Transverse colon (tissue), 4 donors: Measurements from ENCODE around the gene CACNA2D4. TPM values are rescaled to one million over a fixed set of nuclear protein-coding genes. Genes with fewer than 3 reads are reported as not detected.

Experiments
- DNase-seq: peaks from one replicate; pipeline ENCODE4 v3.0.0-alpha.2; 2019
- H3K27ac ChIP-seq, 4 donors: fragments of 200-600 bp; sonication (generic); 2 replicates each; pipeline ENCODE4 v1.5.1; 2016 to 2018; ENCODE audit warnings: inconsistent platforms in 4 of 4
- H3K27me3 ChIP-seq: fragments of 200-600 bp; sonication (generic); 2 replicates; pipeline ENCODE4 v1.5.1; 2017; ENCODE audit warnings: inconsistent platforms
- H3K36me3 ChIP-seq, 4 donors: fragments of 200-600 bp; sonication (generic); 2 replicates each; pipeline ENCODE4 v1.5.1; 2017 to 2019; ENCODE audit warnings: inconsistent platforms in 4 of 4
- H3K4me1 ChIP-seq, 4 donors: fragments of 200-600 bp; sonication (generic); 2 replicates each; pipeline ENCODE4 v1.5.1; 2017 to 2020; ENCODE audit warnings: inconsistent platforms in 4 of 4
- H3K4me3 ChIP-seq, 4 donors: fragments of 200-600 bp; sonication (generic); 1 replicate in 1 of 4; 2 replicates in 3 of 4; pipeline versions ENCODE4 v1.5.1 to v1.6.1; 2017 to 2019; ENCODE audit warnings: inconsistent platforms in 4 of 4
- H3K9me3 ChIP-seq, 2 donors: fragments of 200-600 bp; sonication (generic); 2 replicates each; pipeline ENCODE4 v1.5.1; 2017 to 2019; ENCODE audit warnings: inconsistent platforms in 2 of 2
- EP300 ChIP-seq: sonication (generic); formaldehyde crosslinking; IDR thresholded peaks from one replicate; pipeline ENCODE4 v1.6.1; 2017; ENCODE audit warnings: antibody characterized with exemption, low read depth
- POLR2A ChIP-seq: fragments of 450-650 bp; IDR thresholded peaks from one replicate; pipeline ENCODE4 v1.6.1; 2016; ENCODE audit warnings: antibody characterized with exemption, mild to moderate bottlenecking, moderate library complexity
- POLR2AphosphoS5 ChIP-seq, 3 donors: sonication (generic); formaldehyde crosslinking; IDR thresholded peaks; one replicate each; pipeline ENCODE4 v1.6.1; 2016; ENCODE audit warnings: antibody characterized with exemption in 3 of 3
- WGBS, 2 donors: methylation state at CpG; one replicate each; pipeline ENCODE4 v1.1.5; 2018; ENCODE audit warnings: low coverage in 1 of 2; 5-methylcytosine and 5-hydroxymethylcytosine counted together
- in situ Hi-C, 4 donors: fragments of 200-750 bp; cut with MboI; loops; one replicate each; pipeline versions ENCODE4 v1.15.0 to v1.15.1; 2017; ENCODE audit warnings: low sequenced_read_pairs in 3 of 4, low pct_ligation_motif_present in 1 of 4, low pct_unique_long_range_greater_than_20kb in 1 of 4
- intact Hi-C: fragments of 100-400 bp; cut with DNase I; formaldehyde crosslinking; loops from one replicate; pipeline ENCODE4 v1.15.1; 2023; ENCODE audit warnings: low total_unique reads
- total RNA-seq, 4 donors: library from RNA; depleted of rRNA; stranded (reverse); fragments of >200 nt; gene quantifications; one replicate each; pipeline ENCODE4 v1.1.0, GENCODE V29; 2016
- TF ChIP-seq, protein P1 (sequence below), 5 experiments: fragments of 200-600 bp in 3 of 5; fragments of 450-650 bp in 2 of 5; sonication (generic) in 3 of 5; IDR thresholded peaks; 1 replicate in 2 of 5; 2 replicates in 3 of 5; pipeline ENCODE4 v1.5.1; 2016 to 2017; ENCODE audit warnings: antibody characterized with exemption in 5 of 5, inconsistent platforms in 3 of 5, mild to moderate bottlenecking in 2 of 5, moderate library complexity in 1 of 5

CACNA2D4 gene
- total RNA-seq, 4 donors from 2014 or later: 6.5 to 22.8 (median 7.2) TPM; not detected in 1

DNA sequence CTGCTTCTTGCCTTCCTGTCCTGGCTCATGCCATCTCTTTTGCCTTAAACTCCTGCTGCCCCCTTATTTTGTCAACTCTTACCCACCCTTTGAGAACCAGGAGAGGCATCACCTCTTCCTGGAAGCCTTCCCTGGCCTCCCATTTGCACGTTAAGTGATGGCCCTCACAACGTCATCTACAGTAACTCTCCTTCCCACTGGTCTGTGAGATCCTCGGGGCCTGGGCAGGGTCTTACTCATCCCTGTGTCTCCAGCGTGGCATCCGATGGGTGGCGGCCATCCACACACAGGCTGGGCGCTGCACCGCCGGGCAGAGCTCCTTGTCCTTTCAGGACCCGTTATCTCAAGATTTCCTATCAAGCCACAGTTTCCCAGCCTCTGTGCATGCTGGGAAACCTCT lies 16.8 kb upstream of the CACNA2D4 start:
- in situ Hi-C loops (loop anchor here (5.0 to 10.0 kb wide), 7 partner anchors 100 to 283 kb away; no protein-coding TSS in a partner anchor), intact Hi-C loops (no loop called here)
- 57 to 69% methylated on average over 4 to 10 of the region's 10 CpGs for WGBS, 2 donors
- H3K27ac ChIP-seq: peak overlapping the region in 3 of 4 donors; percentile 83 to 91 (median 88)
- no peaks in the 10 kb centered on the region for H3K36me3 ChIP-seq
- no peak for DNase-seq
- peak overlapping the region in 1 of 4 donors; percentile 27 for H3K4me3 ChIP-seq
- H3K9me3 ChIP-seq: no peaks in the 10 kb centered on the region
- H3K27me3 ChIP-seq: no peaks in the 10 kb centered on the region
- H3K4me1 ChIP-seq: peaks cover 32 to 74% (median 62%) of the 10 kb centered on the region in 4 donors
- TF ChIP-seq EP300 (no peak), POLR2A (no peak), POLR2AphosphoS5 (IDR thresholded peaks at IDR 0.05) (no peak)
- TF ChIP-seq, protein P1, sequence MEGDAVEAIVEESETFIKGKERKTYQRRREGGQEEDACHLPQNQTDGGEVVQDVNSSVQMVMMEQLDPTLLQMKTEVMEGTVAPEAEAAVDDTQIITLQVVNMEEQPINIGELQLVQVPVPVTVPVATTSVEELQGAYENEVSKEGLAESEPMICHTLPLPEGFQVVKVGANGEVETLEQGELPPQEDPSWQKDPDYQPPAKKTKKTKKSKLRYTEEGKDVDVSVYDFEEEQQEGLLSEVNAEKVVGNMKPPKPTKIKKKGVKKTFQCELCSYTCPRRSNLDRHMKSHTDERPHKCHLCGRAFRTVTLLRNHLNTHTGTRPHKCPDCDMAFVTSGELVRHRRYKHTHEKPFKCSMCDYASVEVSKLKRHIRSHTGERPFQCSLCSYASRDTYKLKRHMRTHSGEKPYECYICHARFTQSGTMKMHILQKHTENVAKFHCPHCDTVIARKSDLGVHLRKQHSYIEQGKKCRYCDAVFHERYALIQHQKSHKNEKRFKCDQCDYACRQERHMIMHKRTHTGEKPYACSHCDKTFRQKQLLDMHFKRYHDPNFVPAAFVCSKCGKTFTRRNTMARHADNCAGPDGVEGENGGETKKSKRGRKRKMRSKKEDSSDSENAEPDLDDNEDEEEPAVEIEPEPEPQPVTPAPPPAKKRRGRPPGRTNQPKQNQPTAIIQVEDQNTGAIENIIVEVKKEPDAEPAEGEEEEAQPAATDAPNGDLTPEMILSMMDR (IDR thresholded peaks at IDR 0.05): no peak

DNA sequence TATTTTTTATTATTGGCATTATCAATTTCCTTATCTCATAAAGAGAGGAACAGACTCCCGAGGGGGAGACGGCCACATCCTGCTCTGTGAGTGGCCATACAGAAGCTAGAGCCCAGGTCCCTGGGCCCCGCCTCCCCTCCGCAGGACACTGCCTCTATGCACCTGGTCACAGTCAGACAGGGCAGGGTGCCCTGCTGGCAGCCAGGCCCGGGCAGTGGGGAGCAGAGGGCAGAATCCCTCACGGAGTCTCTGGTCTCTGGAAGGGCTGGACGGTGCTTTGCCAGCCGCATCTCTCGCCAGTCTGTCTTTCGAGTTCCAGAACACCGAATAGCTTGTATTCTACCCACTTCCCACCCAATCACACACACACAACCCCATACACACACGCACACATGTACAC lies 16.4 kb upstream of the CACNA2D4 start:
- Histone ChIP-seq H3K27ac (peak overlapping the region in 1 of 4 donors; percentile 88), H3K36me3 (no peaks in the 10 kb centered on the region), H3K4me1 (peaks cover 32 to 69% (median 60%) of the 10 kb centered on the region in 4 donors), H3K27me3 (no peaks in the 10 kb centered on the region), H3K4me3 (no peak overlapping the region), H3K9me3 (no peaks in the 10 kb centered on the region)
- intact Hi-C loops (no loop called here), in situ Hi-C loops (loop anchor here (5.0 to 10.0 kb wide), 7 partner anchors 100 to 283 kb away; no protein-coding TSS in a partner anchor)
- DNase-seq: no peak
- WGBS, 2 donors: 75 to 85% methylated on average over 5 to 12 of the region's 12 CpGs
- TF ChIP-seq EP300 (no peak), POLR2AphosphoS5 (IDR thresholded peaks at IDR 0.05) (no peak), POLR2A (no peak)
- TF ChIP-seq, protein P1 (IDR thresholded peaks at IDR 0.05): no peak

DNA sequence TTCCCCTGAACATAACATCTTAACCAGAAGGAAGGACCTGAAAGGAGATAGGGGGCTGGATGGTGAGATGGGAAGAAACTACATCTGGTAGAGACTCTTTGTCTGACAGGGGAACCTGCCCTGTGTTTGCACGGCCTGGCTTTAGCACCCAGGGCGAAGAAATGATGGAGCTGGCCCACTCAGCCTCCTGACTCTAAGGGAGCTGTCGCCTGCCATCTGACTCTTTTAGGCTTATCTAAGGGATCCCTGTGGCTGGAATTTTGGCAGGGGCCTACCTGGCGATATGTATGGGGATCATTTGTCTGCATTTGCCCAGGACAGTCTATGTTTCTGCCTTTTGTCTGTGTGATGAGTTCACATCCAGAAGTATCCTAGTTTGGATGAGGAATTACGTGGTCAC lies 15.6 kb upstream of the CACNA2D4 start:
- Histone ChIP-seq H3K27me3 (no peaks in the 10 kb centered on the region), H3K9me3 (no peaks in the 10 kb centered on the region), H3K4me1 (peaks cover 32 to 62% (median 53%) of the 10 kb centered on the region in 4 donors), H3K36me3 (no peaks in the 10 kb centered on the region), H3K4me3 (no peak overlapping the region), H3K27ac (peak overlapping the region; percentile 33 to 63 (median 50))
- intact Hi-C loops: no loop called here
- TF ChIP-seq POLR2AphosphoS5 (IDR thresholded peaks at IDR 0.05) (no peak), POLR2A (no peak), EP300 (no peak)
- TF ChIP-seq, protein P1 (IDR thresholded peaks at IDR 0.05): no peak
- in situ Hi-C loops: loop anchor here in 3 of 4 donors (10.0 kb wide), 5 partner anchors 101 to 279 kb away; no protein-coding TSS in a partner anchor
- WGBS, 2 donors: 92% methylated on average over 5 of the region's 5 CpGs; no CpG with 5 or more reads in 1 of the 2 donors
- DNase-seq: no peak

DNA sequence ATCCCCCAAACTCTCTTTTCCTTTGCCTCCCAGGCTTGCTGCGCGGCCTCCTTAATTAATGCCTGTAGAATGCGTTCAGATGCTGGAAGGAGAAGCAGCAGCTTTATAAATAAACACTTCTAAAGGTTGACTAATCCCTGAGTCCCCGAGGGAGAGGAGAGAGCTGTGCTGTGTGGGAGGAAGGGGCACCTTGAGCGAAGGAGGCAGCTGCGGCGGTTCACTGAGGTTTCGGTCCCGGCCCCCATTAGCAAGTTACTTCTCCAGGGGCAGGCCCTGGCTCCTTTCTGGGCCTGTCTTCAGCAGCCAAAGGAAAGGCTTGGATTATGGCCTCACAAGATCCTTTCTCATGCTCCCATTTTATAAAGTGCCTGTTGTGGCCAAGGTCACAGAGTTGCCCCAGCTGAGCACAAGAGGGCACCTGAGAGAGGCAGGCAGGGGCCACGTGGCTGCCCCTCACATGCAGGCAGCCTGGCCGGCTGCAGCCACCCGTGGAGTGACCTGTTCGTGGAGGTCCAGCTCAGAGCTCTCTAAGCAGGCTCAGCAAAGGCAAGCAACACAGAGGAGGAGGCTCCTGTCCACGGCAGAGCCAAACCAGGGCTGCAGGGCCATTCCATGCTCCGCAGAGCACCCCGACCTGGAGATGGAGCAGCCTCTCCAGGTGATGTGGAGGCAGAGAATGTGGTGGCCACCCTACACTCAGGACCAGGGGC lies 15.0 kb upstream of the CACNA2D4 start:
- 70 to 81% methylated on average over 3 to 16 of the region's 16 CpGs for WGBS, 2 donors
- intact Hi-C loops: no loop called here
- H3K4me3 ChIP-seq: no peak overlapping the region
- H3K9me3 ChIP-seq: no peaks in the 10 kb centered on the region
- peaks cover 32 to 56% (median 47%) of the 10 kb centered on the region in 4 donors for H3K4me1 ChIP-seq
- TF ChIP-seq POLR2A (no peak), EP300 (no peak)
- in situ Hi-C loops: loop anchor here in 3 of 4 donors (10.0 kb wide), 5 partner anchors 101 to 279 kb away; no protein-coding TSS in a partner anchor
- H3K36me3 ChIP-seq: no peaks in the 10 kb centered on the region
- peak overlapping the region; percentile 33 to 63 (median 50) for H3K27ac ChIP-seq
- DNase-seq: no peak
- no peaks in the 10 kb centered on the region for H3K27me3 ChIP-seq
